Coronary artery (tissue), 2 donors: Measurements from ENCODE around the gene ZFPL1.

Source experiments
- DNase-seq: peaks from one replicate; pipeline ENCODE4 v3.0.0-alpha.2; 2017; ENCODE audit warnings: low spot score
- H3K27ac ChIP-seq, 2 donors: fragments of 200-600 bp; sonication (generic); one replicate each; pipeline ENCODE4 v1.5.1; 2016 to 2019
- H3K4me3 ChIP-seq: fragments of 200-600 bp; sonication (generic); 2 replicates; pipeline ENCODE4 v1.5.1; 2016; ENCODE audit warnings: mild to moderate bottlenecking, moderate library complexity
- CTCF ChIP-seq: fragments of 200-600 bp; sonication (generic); IDR thresholded peaks from one replicate; pipeline ENCODE4 v1.5.1; 2019; ENCODE audit warnings: antibody characterized with exemption

The ZFPL1 gene

GRCh38 chr11:65126624-65127274 is 42.7 kb downstream of the ZFPL1 start:
- no peak for TF ChIP-seq CTCF
- no peak overlapping the region for H3K27ac ChIP-seq
- H3K4me3 ChIP-seq, result no peak overlapping the region
- no peak for DNase-seq

GRCh38 chr11:65127473-65128181 is 43.6 kb downstream of the ZFPL1 start:
- H3K27ac ChIP-seq, result no peak overlapping the region
- TF ChIP-seq CTCF, result no peak
- no peak for DNase-seq
- no peak overlapping the region for H3K4me3 ChIP-seq

- peak; percentile 60 for DNase-seq
- Histone ChIP-seq H3K27ac (no peak overlapping the region), H3K4me3 (no peak overlapping the region)
- no peak for TF ChIP-seq CTCF
Measured at GRCh38 chr11:65128182-65129145, 44.4 kb downstream of the ZFPL1 start.

- Histone ChIP-seq H3K27ac (no peak overlapping the region), H3K4me3 (no peak overlapping the region)
- DNase-seq, result peak; percentile 63
- TF ChIP-seq CTCF, result no peak
Measured at GRCh38 chr11:65129649-65130441, 45.8 kb downstream of the ZFPL1 start.

- Histone ChIP-seq H3K27ac (no peak overlapping the region), H3K4me3 (no peak overlapping the region)
- TF ChIP-seq CTCF, result no peak
- peak; percentile 67 for DNase-seq
Measured at GRCh38 chr11:65130631-65131416, 46.8 kb downstream of the ZFPL1 start.

- H3K4me3 ChIP-seq, result no peak overlapping the region
- TF ChIP-seq CTCF, result no peak
- no peak for DNase-seq
- no peak overlapping the region for H3K27ac ChIP-seq
Measured at GRCh38 chr11:65131417-65131776, 47.4 kb downstream of the ZFPL1 start.
